D341Med (cell line): Measurements from ENCODE around the gene OR13C2.
"Not testable (repeated sequence)": the region's sequence is repeated elsewhere in the genome, so short reads cannot be mapped to it uniquely, and the experiment has no call there.

ENCODE experiments used
- DNase-seq: peaks from one replicate; pipeline ENCODE4 v3.0.0; 2012; ENCODE audit warnings: low spot score

The OR13C2 gene, protein sequence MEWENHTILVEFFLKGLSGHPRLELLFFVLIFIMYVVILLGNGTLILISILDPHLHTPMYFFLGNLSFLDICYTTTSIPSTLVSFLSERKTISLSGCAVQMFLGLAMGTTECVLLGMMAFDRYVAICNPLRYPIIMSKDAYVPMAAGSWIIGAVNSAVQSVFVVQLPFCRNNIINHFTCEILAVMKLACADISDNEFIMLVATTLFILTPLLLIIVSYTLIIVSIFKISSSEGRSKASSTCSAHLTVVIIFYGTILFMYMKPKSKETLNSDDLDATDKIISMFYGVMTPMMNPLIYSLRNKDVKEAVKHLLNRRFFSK

DNA sequence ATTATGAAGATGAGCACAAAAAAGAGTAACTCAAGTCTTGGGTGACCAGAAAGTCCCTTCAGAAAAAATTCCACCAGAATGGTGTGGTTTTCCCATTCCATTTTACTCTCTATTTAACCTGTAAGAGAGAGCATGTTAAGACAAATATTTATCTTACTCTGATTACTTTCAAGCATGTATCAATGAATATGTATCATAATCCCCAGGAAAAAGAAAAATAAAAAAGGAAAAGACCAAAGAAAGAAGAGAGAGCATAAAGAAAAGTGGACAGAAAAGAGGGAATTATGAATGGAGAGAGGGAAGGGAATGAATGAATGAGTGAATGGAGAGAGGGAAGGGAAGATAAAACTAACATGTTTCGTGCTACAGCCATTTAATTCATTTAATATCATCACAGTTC, at the start of gene OR13C2:
Gene OR13C2, minus strand, starts transcription at position 101 of the 400 bp plus-strand sequence. Its CDS starts 0 bp downstream, at position 101.
- DNase-seq, result not testable (repeated sequence)

DNA sequence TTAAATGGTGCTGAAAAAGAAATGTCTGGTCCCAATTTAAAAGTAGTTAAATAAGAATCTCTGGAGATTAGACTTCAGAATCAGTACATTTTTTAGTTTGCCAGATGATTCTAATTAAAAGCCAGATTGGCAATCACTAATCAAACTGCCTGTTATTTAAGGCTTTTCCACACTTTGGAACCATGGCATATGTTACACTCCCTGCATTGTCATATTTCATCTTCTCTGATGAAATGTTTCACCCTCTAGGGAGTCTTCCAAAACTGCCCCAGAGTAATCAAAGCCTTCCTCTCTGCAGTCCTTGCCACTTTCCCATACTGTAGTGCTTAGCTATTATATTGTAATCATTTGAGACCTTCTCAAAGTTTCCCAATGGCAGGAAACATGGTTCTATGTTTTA, 30.0 kb upstream of the OR13C2 start:
- DNase-seq, result no peak

DNA sequence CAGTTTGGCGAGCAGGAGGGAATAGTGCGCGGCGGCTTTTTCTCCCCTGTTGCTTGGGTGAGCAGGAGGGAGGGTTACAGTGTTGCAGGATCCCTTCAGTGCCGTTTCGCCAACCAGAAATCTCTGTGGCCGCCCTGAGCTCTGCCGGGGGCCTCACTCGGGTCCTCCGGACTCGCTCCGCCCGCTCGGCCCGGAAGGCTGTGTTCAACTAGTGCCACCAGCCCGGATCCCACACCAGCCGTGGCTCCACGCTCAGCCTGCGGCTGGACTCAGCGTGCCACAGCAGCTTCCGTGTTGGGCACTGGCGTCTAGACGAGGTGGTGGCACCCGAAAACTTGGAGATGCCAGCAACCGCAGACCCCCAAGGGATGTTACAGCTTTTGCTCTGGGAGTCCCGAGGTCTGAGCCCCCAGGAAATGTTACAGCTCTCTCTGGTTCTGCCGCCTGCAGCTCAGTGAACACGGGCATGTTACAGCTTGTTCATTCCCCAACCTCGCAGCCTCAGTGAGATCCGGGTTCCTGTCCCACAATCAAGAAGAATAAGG, 28.6 kb upstream of the OR13C2 start:
- peak; percentile 17 for DNase-seq

DNA sequence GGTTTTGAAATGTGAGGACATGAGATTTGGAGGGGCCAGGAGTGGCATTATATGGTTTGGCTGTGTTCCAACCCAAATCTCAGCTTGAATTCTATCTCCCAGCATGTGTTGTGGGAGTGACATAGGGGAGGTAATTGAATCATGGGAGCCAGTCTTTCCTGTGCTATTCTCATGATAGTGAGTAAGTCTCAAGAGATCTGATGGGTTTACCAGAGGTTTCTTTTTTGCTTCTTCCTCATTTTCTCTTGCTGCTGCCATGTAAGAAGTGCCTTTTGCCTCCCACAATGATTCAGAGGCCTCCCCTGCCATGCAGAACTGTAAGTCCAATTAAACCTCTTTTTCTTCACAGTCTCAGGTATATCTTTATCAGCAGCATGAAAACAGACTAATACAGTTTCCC, 20.5 kb upstream of the OR13C2 start:
- not testable (repeated sequence) for DNase-seq

DNA sequence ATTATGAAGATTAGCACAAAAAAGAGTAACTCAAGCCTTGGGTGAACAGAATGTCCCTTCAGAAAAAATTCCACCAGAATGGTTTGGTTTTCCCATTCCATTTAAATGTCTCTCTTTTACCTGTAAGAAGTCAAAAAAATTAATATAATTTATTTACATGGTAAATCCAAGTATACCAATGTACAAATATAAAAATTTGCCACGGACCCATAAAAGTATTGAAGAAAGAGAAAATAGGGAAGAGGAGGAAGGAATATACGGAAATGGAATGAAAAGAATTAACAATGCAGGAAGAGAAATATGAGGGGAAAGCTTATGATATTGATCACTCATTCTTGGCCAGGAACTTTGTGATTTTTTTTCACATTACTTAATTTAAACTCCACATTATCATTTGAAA, 12.7 kb upstream of the OR13C2 start, which contains the start of gene OR13C9:
Gene OR13C9, minus strand, starts transcription at position 101 of the 400 bp plus-strand sequence. Its CDS starts 0 bp downstream, at position 101.
- DNase-seq, result no peak

DNA sequence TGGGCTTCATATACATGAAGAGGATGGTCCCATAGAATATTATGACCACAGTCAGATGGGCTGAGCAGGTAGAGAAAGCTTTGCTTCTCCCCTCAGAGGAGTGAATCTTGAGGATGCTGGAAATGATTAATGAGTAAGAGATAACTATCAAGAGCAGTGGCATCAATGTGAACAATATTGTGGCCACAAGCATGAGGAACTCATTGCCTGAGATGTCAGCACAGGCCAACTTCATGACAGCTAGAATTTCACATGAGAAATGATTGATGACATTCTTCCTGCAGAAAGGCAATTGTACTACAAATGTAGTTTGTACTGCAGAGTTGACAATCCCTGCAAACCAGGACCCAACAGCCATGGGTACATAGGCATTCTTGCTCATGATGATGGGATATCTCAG, 12.0 kb upstream of the OR13C2 start:
- DNase-seq, result no peak

DNA sequence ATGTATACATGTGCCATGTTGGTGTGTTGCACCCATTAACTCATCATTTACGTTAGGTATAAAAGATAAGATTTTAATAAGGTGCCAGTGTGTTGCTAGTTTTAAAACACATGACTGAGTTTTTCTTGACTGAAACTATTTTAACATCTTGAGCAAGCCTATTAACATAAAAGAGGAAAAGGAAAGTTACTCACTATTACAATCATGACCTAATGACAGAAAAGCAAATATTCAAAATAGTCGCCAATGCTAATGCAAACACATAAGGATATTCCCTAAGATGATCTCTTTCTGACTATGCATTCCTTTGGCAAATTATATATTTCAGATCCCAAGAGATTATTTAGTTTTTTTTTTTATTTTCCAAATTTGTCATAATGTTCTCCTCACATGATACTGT, 5.8 kb upstream of the OR13C2 start:
- DNase-seq, result no peak

DNA sequence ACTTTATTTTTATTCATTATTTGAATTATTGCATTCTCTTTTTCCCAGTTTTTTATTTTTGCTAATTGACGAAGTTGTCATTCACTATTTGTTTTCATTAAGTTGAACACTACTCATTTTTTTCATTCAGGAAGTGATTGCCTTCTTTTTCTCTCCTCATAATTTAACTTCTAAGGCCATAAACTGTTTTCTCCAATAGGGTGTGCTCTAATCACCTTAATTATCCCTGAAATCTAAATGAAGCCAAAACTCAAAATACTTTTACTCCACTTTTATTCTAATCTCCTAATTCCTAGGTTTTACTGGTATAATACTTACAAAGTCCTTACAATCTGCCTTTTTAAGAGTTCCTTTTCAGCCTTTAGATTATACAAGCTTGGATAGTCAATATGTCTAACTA, 2.9 kb upstream of the OR13C2 start:
- DNase-seq, result no peak

DNA sequence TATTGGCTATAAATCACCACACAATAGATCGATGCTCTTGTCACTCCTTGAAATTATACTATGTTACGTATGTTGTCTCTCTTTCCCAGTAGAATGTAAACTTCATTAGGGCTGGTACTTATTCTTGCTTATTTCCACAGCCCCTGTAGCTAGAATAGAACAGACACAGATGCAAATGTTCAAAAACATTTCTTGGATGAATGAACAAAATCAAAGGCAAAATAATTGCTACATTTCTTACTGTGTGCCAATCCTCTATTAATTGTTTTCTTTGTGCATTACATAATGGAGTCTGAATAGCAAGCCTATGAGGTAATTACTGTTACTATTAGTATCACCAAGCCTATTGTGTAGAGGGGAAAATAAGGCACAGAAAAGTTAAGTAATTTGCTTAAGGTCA, 725 bp upstream of the OR13C2 start:
- no peak for DNase-seq

DNA sequence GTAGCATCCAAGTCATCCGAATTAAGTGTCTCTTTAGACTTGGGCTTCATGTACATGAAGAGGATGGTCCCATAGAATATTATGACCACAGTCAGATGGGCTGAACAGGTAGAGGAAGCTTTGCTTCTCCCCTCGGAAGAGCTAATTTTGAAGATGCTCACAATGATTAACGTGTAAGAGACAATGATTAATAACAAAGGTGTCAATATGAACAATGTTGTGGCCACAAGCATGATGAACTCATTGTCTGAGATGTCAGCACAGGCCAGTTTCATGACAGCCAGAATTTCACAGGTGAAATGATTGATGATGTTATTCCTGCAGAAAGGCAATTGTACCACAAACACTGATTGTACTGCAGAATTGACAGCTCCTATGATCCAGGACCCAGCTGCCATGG, 626 bp downstream of the OR13C2 start:
- no peak for DNase-seq

DNA sequence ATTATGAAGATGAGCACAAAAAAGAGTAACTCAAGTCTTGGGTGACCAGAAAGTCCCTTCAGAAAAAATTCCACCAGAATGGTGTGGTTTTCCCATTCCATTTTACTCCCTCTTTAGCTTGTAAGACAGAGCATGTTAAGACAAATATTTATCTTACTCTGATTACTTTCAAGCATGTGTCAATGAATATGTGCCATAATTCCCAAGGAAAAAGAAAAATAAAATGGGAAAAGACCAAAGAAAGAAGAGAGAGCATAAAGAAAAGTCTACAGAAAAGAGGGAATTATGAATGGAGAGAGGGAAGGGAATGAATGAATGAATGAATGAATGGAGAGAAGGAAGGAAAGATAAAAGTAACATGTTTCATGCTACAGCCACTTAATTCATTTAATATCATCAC, 6.1 kb downstream of the OR13C2 start, which contains the start of gene OR13C5:
Gene OR13C5, minus strand, starts transcription at position 101 of the 400 bp plus-strand sequence. Its CDS starts 0 bp downstream, at position 101.
- not testable (repeated sequence) for DNase-seq

DNA sequence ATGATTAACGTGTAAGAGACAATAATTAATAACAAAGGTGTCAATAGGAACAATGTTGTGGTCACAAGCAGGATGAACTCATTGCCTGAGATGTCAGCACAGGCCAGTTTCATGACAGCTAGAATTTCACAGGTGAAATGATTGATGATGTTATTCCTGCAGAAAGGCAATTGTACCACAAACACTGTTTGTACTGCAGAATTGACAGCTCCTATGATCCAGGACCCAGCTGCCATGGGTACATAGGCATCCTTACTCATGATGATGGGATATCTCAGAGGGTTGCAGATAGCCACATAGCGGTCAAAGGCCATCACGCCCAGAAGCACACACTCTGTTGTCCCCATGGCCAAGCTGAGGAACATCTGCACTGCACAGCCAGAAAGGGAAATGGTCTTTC, 6.7 kb downstream of the OR13C2 start:
- not testable (repeated sequence) for DNase-seq

DNA sequence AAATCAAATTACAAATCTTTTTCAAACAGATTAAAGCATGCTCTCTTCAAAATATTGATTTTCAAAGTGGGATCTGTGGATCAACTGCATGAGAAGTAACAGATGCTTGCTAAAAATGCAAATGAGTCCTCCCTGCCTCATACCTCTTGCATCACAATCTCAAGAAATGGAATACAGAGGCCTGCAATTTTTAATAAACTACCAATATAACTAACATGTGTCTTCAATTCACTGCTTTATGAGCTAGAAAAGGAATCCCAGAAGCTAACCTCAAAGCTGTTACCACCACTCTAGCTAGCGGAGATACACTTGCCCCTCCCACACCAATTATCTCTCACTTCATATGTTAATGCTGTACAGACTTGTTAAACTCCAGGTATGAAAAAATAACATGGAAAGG, 15.8 kb downstream of the OR13C2 start:
- DNase-seq, result no peak

DNA sequence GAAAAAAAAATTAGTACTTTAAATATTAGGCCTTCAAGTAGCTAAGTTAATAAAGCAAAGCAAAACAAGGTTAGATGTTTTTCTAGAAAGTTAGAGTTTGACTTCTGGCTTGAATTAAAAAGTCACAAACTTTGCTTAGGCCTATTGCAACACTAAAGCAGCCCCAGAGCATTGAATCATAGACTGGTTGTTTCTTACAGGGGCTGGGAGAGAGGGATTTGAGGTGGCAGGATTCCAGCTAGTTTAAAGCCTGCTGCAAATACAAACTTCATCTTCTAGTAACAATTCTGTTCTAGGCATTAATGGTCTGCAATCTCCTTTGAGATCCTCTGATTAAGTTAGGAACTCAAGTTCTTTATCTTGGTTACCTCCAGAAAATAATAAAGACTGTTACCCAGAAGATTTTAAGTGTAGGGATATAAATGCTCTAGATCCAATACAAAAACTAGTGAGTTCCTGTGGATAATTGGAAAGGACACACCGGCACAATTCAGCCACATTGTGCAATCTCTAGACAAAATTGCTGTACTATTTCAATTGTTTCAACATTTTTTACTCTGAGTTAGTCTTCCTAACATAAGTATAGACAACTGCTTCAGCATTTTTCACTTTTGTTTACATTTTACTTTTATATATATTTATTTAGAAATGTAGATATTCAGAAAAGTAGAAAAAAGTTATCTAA, 18.8 kb downstream of the OR13C2 start:
- no peak for DNase-seq

DNA sequence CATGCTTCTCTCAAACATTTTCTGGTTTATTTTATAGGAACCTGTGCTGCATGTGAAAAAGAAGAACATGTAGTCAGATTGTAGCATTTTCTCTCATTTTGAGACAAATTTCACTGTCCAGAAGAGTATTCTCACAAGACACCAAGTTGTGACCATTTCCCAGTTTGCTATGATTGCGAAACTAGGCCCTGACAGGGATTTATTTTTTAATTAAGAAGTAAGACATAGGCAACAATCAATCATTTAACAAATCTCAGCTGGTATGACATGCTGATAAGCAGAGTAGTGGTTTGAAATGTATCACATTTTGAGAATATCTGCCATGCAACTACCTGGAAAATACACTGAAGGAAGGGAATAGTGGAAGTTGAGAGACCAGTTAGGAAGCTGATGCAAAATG, 24.9 kb downstream of the OR13C2 start:
- no peak for DNase-seq

DNA sequence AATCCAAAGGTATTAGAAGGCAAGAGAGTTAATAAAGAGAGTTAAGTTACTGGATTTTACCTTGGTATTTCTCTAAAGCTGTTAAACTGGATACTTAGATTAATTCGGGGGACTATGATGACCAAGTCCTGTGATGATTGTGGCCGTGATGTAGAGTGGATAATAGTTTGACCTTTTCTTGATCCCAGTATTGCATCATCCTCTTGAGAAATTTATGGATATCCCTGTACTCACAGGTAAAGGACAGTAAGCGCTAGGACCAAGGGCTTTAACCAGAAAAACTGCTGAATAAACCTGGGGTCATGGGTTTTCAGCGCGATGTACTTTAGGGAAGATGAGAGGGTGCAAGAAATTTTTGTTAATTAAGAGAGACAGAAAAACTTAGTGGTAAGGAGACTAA, 28.2 kb downstream of the OR13C2 start:
- DNase-seq, result no peak

DNA sequence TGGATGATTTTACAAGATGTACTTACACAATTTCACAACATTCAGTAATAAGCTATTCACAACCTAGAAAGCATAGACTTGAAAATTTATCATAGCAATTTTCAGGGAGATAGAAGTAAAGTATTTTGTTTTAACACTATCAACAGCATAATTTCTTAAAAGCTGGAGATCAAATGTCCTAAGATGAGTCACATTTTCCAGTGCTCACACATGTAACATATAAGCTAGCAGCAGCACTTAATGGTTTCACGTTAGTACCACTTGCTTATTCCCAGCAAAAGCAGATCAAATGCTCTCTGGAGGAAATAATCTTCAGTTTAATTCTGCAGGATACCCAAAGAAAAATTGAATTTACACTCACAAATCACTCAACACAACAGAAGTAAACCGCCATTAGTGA, 30.0 kb downstream of the OR13C2 start:
- DNase-seq, result no peak

DNA sequence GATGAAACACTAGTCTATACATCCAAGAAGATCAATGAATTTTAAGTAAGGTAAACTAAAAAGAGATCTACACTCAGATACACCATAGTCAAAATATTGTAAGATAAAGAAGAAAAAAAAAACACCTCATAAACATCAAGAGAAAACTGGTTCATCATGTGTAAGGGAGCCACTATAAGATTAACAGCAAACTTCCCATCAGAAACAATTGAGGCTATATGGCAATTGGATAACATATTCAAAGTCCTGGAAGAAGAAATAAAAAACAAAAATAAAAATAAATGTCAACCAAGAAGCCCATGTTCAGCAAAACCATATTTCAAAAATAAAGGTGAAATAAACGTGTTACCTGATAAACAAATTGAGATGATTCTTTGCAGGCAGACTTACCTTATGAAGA, 32.8 kb downstream of the OR13C2 start:
- DNase-seq, result no peak

DNA sequence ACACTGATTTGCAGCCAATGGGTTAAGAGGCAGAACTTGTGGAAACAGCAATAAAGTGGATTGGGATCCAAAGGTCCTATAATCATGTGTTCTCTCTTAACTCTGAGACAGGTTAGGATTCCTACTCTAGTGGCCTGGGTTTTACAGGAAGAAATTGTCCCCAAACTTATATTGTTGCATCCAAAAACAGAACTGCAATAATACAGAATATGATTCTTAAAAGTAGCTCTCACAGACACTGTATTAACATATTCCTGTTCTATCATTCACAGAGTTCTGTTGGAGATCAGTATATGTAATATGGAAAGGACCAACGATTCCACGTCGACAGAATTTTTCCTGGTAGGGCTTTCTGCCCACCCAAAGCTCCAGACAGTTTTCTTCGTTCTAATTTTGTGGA, 36.6 kb downstream of the OR13C2 start, which contains the start of gene OR13C8:
Gene OR13C8, plus strand, starts transcription at position 301 of the 400 bp plus-strand sequence. Its CDS starts 0 bp downstream, at position 301.
- DNase-seq, result no peak

DNA sequence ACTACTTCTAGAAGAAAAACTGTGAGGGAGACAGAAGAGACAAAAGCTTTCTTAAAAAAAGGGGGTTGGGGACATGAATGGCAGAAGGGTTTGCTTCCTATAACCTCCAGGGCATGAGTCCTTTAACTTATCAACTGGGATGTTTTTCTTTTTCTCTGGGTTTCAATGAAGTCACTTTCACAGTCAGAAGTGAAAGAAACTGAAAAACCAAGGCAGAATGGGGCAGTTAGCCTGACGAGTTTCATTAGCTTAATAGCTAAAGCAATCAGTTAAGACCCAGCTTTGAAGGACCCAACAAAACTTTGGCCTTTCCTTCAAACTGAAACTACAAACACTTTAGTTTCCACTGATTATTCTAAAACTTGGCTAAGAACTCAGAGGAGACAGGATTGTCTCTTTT, 41.1 kb downstream of the OR13C2 start:
- no peak for DNase-seq

DNA sequence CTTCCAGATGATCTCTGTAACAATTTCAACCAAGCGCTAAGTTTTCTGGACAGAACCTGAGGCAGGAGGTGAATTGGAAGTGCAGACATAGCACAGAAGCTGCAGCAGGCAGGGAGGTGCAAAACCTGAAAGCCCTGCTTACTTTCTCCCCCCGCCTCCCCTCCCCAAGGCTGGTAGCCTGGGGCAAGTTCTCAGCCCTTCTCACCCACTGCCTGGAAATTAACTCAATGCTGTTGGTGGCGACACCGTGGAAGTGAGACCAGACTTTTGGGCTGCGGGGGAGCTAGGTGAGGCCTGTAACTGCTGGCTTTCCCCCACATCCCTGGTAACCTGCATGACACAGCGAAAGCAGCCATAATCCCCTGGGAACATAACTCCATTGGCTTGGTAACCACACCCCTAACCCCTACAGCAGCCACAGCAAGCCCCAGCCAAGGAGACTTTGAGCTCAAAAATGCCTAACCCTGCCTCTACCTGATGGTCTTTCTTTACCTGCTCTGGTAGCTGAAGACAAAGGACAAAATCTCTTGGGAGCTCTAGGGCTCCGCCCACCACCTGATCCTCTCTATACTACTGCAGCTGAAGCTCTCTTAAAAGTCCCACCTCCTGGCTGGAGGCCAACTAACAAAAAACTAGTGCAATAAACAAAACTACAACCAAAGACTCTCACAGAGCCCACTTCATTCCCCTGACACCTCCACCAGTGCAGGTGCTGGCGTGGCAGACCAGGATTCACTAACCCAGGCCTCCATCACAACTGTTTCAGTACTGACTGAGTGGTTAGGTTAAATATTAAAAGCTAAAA, 48.4 kb downstream of the OR13C2 start:
- no peak for DNase-seq

DNA sequence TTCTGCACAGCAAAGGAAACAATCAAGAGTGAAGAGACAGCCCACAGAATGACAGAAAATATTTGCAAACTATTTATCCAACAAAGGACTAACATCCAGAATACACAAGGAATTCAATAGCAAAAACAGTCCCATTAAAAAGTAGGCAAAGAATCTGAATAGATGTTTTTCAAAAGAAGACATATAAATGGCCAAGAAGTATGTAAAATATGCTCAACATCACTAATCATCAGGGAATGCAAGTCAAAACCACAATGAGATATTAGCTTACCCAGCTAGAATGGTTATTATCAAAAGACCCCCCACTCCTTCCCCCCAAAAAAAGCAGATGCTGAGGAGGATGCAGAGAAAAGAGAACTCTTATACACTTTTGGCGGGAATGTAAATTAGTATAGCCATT, 49.9 kb downstream of the OR13C2 start:
- DNase-seq, result no peak
